Karpas-422 (cell line): ENCODE measurements around the gene ATP6V0D1. TPM values are rescaled to one million over a fixed set of nuclear protein-coding genes. Genes with fewer than 3 reads are reported as not detected.
"Not testable (repeated sequence)": the region's sequence is repeated elsewhere in the genome, so short reads cannot be mapped to it uniquely, and the experiment has no call there.

ENCODE experiments used
- DNase-seq: peaks from one replicate; pipeline ENCODE4 v3.0.0-alpha.2; 2015
- H2AFZ ChIP-seq: fragments of 200-600 bp; sonication (generic); 2 replicates; pipeline ENCODE4 v1.6.1; 2014; ENCODE audit warnings: antibody characterized with exemption, low read length, mixed read lengths
- H3K27ac ChIP-seq: fragments of 200-600 bp; sonication (generic); 2 replicates; pipeline ENCODE4 v1.5.1; 2014; ENCODE audit warnings: mild to moderate bottlenecking, low read length, moderate library complexity
- H3K27me3 ChIP-seq: fragments of 200-600 bp; sonication (generic); 2 replicates; pipeline ENCODE4 v1.6.1; 2014; ENCODE audit warnings: low read length, mixed read lengths
- H3K36me3 ChIP-seq: fragments of 200-600 bp; sonication (generic); 2 replicates; pipeline ENCODE4 v1.6.1; 2014; ENCODE audit warnings: low read length, mixed read lengths; ENCODE audit not compliant: insufficient read depth
- H3K4me1 ChIP-seq: fragments of 200-600 bp; sonication (generic); 2 replicates; pipeline ENCODE4 v1.6.1; 2014; ENCODE audit warnings: mild to moderate bottlenecking, low read length, mixed read lengths
- H3K4me2 ChIP-seq: fragments of 200-600 bp; sonication (generic); 2 replicates; pipeline ENCODE4 v1.6.1; 2014; ENCODE audit warnings: low read length, low read depth, mild to moderate bottlenecking; ENCODE audit not compliant: poor library complexity, severe bottlenecking
- H3K4me3 ChIP-seq: fragments of 200-600 bp; sonication (generic); 2 replicates; pipeline ENCODE4 v1.5.1; 2014; ENCODE audit warnings: mild to moderate bottlenecking, antibody characterized with exemption, low read length, mixed read lengths
- H3K79me2 ChIP-seq: fragments of 200-600 bp; sonication (generic); 2 replicates; pipeline ENCODE4 v1.6.1; 2014; ENCODE audit warnings: mild to moderate bottlenecking, low read length, mixed read lengths
- H3K9ac ChIP-seq: fragments of 200-600 bp; sonication (generic); 2 replicates; pipeline ENCODE4 v1.6.0; 2014; ENCODE audit warnings: low read length
- H3K9me2 ChIP-seq: fragments of 200-600 bp; sonication (generic), shearing (Covaris generic); replicated peaks from 2 replicates; pipeline ENCODE4 v1.6.0; 2014; ENCODE audit warnings: mild to moderate bottlenecking, low read length, moderate library complexity; ENCODE audit not compliant: insufficient read depth
- H3K9me3 ChIP-seq: fragments of 300-700, 200-600 bp; sonication (generic); 2 replicates; pipeline ENCODE4 v1.6.1; 2014; ENCODE audit warnings: low read length, mixed read lengths
- H4K20me1 ChIP-seq: fragments of 200-600 bp; sonication (generic); 2 replicates; pipeline ENCODE4 v1.6.1; 2014; ENCODE audit warnings: mild to moderate bottlenecking, antibody characterized with exemption, low read length, low read depth; ENCODE audit not compliant: insufficient read depth
- total RNA-seq: library from RNA; depleted of rRNA; stranded (reverse); fragments of >200 nt; shearing (Covaris generic); gene quantifications from 2 replicates; pipeline ENCODE4 v1.2.3, GENCODE V29; 2014; ENCODE audit warnings: low replicate concordance

The ATP6V0D1 gene
- total RNA-seq, 1 experiment from 2014 or later = 83.4 TPM

- peak overlapping the region; percentile 31; the same call in 1 of the 2 replicates for H3K4me3 ChIP-seq
- H3K4me2 ChIP-seq = peak overlapping the region; percentile 55
- H3K27ac ChIP-seq = peak overlapping the region; percentile 91
- H2AFZ ChIP-seq = no peak overlapping the region
- no peaks in the 10 kb centered on the region for H4K20me1 ChIP-seq
- no peaks in the 10 kb centered on the region for H3K27me3 ChIP-seq
- peak; percentile 62 for DNase-seq
- H3K9me3 ChIP-seq = no peaks in the 10 kb centered on the region
- H3K4me1 ChIP-seq = peaks cover 54% of the 10 kb centered on the region
- H3K9ac ChIP-seq = peak overlapping the region; percentile 58
- H3K36me3 ChIP-seq = no peaks in the 10 kb centered on the region
- H3K9me2 ChIP-seq = no peaks in the 10 kb centered on the region
- H3K79me2 ChIP-seq = no peaks in the 10 kb centered on the region
Measured at GRCh38 chr16:67489401-67490083, 8.6 kb upstream of the ATP6V0D1 start.

- Histone ChIP-seq H3K4me2 (peak overlapping the region; percentile 55), H3K4me1 (peaks cover 69% of the 10 kb centered on the region), H3K27ac (peak overlapping the region; percentile 91)
- not testable (repeated sequence) for H3K27me3 ChIP-seq, H3K79me2 ChIP-seq, H3K9ac ChIP-seq, H3K4me3 ChIP-seq, H3K9me3 ChIP-seq, H2AFZ ChIP-seq, H3K36me3 ChIP-seq, H4K20me1 ChIP-seq, H3K9me2 ChIP-seq
- DNase-seq = peak; percentile 35
Measured at GRCh38 chr16:67487561-67487960, 6.6 kb upstream of the ATP6V0D1 start.

DNA sequence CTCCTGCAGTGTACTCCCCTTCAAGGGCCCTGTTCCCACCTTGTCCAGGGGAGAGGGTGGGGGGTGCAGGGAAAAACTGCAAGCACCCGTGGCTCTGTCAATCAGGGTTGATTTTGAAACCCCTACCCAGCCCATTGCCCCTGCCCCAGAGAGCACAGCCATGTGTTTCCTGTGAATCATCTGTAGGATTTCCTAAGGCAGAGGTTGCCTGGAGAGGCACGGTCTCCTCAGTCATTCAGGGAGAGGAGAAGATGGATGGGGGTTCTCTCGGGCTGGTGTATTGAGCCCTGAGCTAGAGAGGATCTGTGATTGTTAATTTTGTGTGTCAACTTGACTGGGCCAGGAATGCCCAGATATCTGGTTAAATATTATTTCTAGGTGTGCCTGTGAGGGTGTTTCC lies 5.8 kb upstream of the ATP6V0D1 start:
- H3K9ac ChIP-seq = no peak overlapping the region
- H3K27ac ChIP-seq = 0 out of 2 replicates have a peak overlapping the region, but pooled peaks have one; percentile 20
- H3K27me3 ChIP-seq = no peaks in the 10 kb centered on the region
- no peaks in the 10 kb centered on the region for H3K36me3 ChIP-seq
- no peaks in the 10 kb centered on the region for H3K9me3 ChIP-seq
- H3K9me2 ChIP-seq = no peaks in the 10 kb centered on the region
- peaks cover 16% of the 10 kb centered on the region for H3K79me2 ChIP-seq
- no peak overlapping the region for H2AFZ ChIP-seq
- no peak overlapping the region for H3K4me2 ChIP-seq
- H3K4me3 ChIP-seq = no peak overlapping the region
- no peaks in the 10 kb centered on the region for H4K20me1 ChIP-seq
- peaks cover 75% of the 10 kb centered on the region for H3K4me1 ChIP-seq
- DNase-seq = peak; percentile 36

DNA sequence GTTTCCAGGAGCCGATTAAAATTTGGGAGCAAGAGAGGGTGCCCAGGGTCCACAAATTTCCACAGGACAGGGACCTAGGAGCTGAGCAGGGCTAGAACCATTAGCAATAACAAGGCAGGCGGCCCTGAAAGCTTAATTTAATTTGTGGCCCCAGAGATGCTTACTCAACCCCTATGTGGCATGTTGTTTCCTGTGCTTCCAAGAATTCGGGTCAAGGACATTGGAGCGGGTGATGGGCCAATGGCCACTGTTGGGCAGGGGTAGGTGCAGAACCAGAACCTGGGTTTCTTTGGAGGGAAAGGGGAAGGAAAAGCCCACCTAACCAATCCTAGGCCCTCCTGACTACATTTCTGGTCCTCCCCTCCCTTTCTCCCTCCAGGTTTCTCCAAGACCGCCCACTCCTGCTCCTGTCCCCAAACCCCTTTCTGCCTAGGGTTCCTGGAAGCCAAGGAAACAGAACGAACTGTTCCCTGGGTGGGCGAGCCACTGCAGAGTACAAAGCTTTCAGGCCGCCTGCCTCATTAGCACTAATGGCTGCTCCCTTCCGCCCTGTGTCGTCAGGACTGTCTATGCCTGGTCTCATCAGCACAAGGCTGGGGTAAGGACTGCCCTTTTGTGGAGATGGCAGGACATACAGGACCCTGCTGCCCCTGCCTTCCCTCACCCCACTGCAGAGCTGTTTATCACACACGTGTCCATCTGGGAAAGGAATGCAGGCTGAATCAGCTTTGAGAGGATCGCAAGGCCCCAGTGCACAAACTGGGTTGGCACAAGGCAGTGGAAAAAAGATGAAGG lies 3.0 kb upstream of the ATP6V0D1 start:
- peak overlapping the region; percentile 97; the same call in 1 of the 2 replicates for H3K9ac ChIP-seq
- peak overlapping the region; percentile 92 for H3K4me2 ChIP-seq
- H3K9me2 ChIP-seq = no peaks in the 10 kb centered on the region
- no peaks in the 10 kb centered on the region for H3K36me3 ChIP-seq
- 0 out of 2 replicates have a peak overlapping the region, but pooled peaks have one; percentile 30 for H3K27ac ChIP-seq
- H3K27me3 ChIP-seq = no peaks in the 10 kb centered on the region
- peaks cover 31% of the 10 kb centered on the region for H3K79me2 ChIP-seq
- no peaks in the 10 kb centered on the region for H3K9me3 ChIP-seq
- no peak overlapping the region for H3K4me3 ChIP-seq
- no peaks in the 10 kb centered on the region for H4K20me1 ChIP-seq
- peaks cover 69% of the 10 kb centered on the region for H3K4me1 ChIP-seq
- H2AFZ ChIP-seq = no peak overlapping the region
- DNase-seq = no peak

DNA sequence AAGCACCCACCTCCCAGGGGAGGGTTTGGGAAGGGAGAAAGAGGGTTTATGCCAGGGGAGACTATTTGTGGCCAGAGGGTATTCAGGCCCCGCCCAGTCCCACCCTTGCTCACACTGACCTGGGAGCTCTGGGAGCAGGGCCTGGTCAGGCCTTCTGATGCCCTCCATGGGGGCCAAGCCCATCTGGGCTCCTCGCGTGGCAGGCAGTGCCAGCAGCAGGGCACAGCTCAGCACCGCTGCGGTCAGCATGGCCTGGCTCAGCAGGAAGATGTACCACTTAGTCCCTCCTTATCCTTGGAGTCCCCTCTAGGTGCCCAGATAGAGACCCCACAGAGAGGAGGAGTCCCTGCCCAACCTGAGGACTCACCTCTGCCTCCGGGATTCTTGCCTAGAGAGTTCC lies 2.2 kb upstream of the ATP6V0D1 start, which contains the start of gene AGRP:
Gene AGRP (minus strand): TSS at position 398 of the 400 bp plus-strand sequence. CDS start 149 bp downstream, at position 249.
- Histone ChIP-seq H3K4me1 (peaks cover 62% of the 10 kb centered on the region), H3K9ac (peak within 1 kb of the TSS; percentile 97)

DNA sequence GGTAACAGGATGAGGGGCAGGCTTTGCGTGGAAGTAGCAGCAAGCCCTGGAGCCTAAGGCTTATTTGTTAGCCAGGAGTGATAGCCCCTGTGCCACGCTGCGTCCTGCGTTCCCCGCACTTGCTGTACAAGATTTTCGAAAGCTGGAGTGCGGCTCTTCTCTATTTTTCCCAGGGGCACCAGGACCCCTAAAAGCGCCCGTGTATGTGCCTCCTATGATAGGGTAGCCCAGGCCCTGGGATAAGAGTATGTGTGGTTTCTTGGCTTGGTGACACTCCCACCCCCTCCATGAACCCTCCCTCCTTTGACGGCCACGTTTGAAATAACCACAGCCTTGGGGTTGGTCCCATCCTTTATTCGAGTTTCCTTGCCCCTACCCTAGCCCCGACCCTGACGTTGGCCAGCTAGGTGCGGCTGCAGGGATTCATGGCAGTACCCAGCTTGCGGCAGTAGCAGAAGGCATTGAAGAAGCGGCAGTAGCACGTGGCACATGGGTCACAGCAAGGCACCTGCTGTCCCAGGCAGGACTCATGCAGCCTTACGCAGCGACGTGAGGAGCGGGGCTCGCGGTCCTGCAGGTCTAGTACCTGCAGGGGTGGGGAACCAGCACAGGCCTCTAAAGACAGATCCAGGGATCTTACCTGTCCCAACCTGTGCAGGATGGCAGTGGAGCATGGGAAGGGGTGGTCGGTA lies 1.4 kb upstream of the ATP6V0D1 start:
- Histone ChIP-seq H3K36me3 (no peaks in the 10 kb centered on the region), H2AFZ (no peak overlapping the region), H3K4me3 (peak overlapping the region; percentile 96), H3K27me3 (no peaks in the 10 kb centered on the region), H3K4me2 (peak overlapping the region; percentile 92), H3K79me2 (peaks cover 44% of the 10 kb centered on the region), H3K9ac (peak overlapping the region; percentile 97), H3K27ac (peak overlapping the region; percentile 92; the same call in 1 of the 2 replicates), H3K4me1 (peaks cover 54% of the 10 kb centered on the region), H3K9me2 (no peaks in the 10 kb centered on the region), H4K20me1 (no peaks in the 10 kb centered on the region), H3K9me3 (no peaks in the 10 kb centered on the region)
- DNase-seq = no peak

More for the DNA sequence above, 2.2 kb upstream of the ATP6V0D1 start, which contains the start of gene AGRP:
- Histone ChIP-seq H3K27ac (peak within 1 kb of the TSS; percentile 92; the same call in 1 of the 2 replicates), H3K9me2 (no peaks in the 10 kb centered on the region), H3K9me3 (no peaks in the 10 kb centered on the region), H3K79me2 (peaks cover 37% of the 10 kb centered on the region), H4K20me1 (no peaks in the 10 kb centered on the region), H2AFZ (no peak within 1 kb of the TSS), H3K4me2 (peak within 1 kb of the TSS; percentile 92), H3K4me3 (peak within 1 kb of the TSS; percentile 96), H3K36me3 (no peaks in the 10 kb centered on the region), H3K27me3 (no peaks in the 10 kb centered on the region)
- no peak for DNase-seq

GRCh38 chr16:67481561-67482232 lies 740 bp upstream of the ATP6V0D1 start:
- peak overlapping the region; percentile 96 for H3K4me3 ChIP-seq

More at GRCh38 chr16:67481561-67482232, 740 bp upstream of the ATP6V0D1 start:
- H3K9me2 ChIP-seq = no peaks in the 10 kb centered on the region
- H3K27me3 ChIP-seq = no peaks in the 10 kb centered on the region
- H3K36me3 ChIP-seq = no peaks in the 10 kb centered on the region
- H3K4me1 ChIP-seq = peaks cover 48% of the 10 kb centered on the region
- DNase-seq = peak; percentile 79
- 0 out of 2 replicates have a peak overlapping the region, but pooled peaks have one; percentile 91 for H2AFZ ChIP-seq
- H3K4me2 ChIP-seq = peak overlapping the region; percentile 92
- peak overlapping the region; percentile 97 for H3K9ac ChIP-seq
- H3K9me3 ChIP-seq = no peaks in the 10 kb centered on the region
- H3K79me2 ChIP-seq = peaks cover 50% of the 10 kb centered on the region
- no peaks in the 10 kb centered on the region for H4K20me1 ChIP-seq
- H3K27ac ChIP-seq = peak overlapping the region; percentile 92
